Measurements from ENCODE around the gene SUGP2.

GRCh38 chr19:18954094-18954493, 79.2 kb downstream of the SUGP2 start:
- TF ChIP-seq POLR2AphosphoS5 (IDR thresholded peaks at IDR 0.05): no peak
- TF ChIP-seq POLR2A (IDR thresholded peaks at IDR 0.05): no peak
- TF ChIP-seq CTCF (IDR thresholded peaks at IDR 0.05): no peak
- TF ChIP-seq EP300 (IDR thresholded peaks at IDR 0.05): no peak

All from upper lobe of left lung (tissue), 4 donors.